ENCODE results near the gene THRB.

- no peak for TF ChIP-seq CTCF (IDR thresholded peaks at IDR 0.05)
- no peak for TF ChIP-seq POLR2A (IDR thresholded peaks at IDR 0.05)
Observed at GRCh38 chr3:24154781-24155180, 339.9 kb downstream of the THRB start.
